ENCODE measurements around the gene GEN1.

GEN1 gene

DNA sequence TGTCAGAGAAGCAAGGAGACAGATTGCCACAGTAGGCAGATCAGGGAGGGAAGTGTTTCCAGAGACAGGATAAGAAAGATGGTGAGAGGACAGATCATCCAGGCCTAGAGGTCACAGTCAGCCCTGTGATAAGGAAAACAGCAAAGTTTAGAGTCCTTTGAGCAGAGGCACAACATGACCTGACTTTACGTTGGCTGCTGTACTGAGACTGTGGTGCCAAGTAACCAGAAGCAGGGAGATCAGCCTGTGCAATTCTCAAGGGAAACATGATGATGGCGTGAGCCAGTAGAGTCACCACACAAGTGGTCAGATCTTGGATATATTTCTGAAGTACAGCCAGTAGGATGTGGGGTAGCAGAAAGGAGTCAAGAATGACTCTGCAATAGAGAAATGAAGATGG is 44.0 kb upstream of the GEN1 start:
- Histone ChIP-seq H3K4me1 (ENCODE audit: insufficient read depth, low read length) (no peaks in the 10 kb centered on the region), H3K79me2 (ENCODE audit: insufficient read depth, low read length) (no peaks in the 10 kb centered on the region), H3K36me3 (ENCODE audit: insufficient read depth, low read length) (peaks cover 76% of the 10 kb centered on the region), H3K27me3 (ENCODE audit: insufficient read depth, low read length, poor library complexity) (no peaks in the 10 kb centered on the region), H3K9me3 (ENCODE audit: insufficient read depth, low read length, severe bottlenecking) (no peaks in the 10 kb centered on the region), H2AFZ (ENCODE audit: low read depth, low read length) (no peak overlapping the region), H3K4me2 (ENCODE audit: insufficient read depth, low read length) (no peak overlapping the region), H3K9ac (ENCODE audit: low read depth, low read length) (no peak overlapping the region), H4K20me1 (ENCODE audit: insufficient read depth, low read length) (no peaks in the 10 kb centered on the region), H3K27ac (ENCODE audit: low read length) (no peak overlapping the region), H3K4me3 (ENCODE audit: low read depth in 1 of 2, low read length in 2 of 2) (no peak overlapping the region)
- ATAC-seq (ENCODE audit: insufficient read depth, low read depth) (no peak), DNase-seq (no peak)
- no peak for TF ChIP-seq EZH2 (IDR thresholded peaks at IDR 0.05; ENCODE audit: borderline replicate concordance, low read depth, low read length, severe bottlenecking)
- TF ChIP-seq, protein P1, sequence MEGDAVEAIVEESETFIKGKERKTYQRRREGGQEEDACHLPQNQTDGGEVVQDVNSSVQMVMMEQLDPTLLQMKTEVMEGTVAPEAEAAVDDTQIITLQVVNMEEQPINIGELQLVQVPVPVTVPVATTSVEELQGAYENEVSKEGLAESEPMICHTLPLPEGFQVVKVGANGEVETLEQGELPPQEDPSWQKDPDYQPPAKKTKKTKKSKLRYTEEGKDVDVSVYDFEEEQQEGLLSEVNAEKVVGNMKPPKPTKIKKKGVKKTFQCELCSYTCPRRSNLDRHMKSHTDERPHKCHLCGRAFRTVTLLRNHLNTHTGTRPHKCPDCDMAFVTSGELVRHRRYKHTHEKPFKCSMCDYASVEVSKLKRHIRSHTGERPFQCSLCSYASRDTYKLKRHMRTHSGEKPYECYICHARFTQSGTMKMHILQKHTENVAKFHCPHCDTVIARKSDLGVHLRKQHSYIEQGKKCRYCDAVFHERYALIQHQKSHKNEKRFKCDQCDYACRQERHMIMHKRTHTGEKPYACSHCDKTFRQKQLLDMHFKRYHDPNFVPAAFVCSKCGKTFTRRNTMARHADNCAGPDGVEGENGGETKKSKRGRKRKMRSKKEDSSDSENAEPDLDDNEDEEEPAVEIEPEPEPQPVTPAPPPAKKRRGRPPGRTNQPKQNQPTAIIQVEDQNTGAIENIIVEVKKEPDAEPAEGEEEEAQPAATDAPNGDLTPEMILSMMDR (IDR thresholded peaks at IDR 0.05; ENCODE audit: borderline replicate concordance, extremely low read depth, low read length, poor library complexity, severe bottlenecking): no peak

DNA sequence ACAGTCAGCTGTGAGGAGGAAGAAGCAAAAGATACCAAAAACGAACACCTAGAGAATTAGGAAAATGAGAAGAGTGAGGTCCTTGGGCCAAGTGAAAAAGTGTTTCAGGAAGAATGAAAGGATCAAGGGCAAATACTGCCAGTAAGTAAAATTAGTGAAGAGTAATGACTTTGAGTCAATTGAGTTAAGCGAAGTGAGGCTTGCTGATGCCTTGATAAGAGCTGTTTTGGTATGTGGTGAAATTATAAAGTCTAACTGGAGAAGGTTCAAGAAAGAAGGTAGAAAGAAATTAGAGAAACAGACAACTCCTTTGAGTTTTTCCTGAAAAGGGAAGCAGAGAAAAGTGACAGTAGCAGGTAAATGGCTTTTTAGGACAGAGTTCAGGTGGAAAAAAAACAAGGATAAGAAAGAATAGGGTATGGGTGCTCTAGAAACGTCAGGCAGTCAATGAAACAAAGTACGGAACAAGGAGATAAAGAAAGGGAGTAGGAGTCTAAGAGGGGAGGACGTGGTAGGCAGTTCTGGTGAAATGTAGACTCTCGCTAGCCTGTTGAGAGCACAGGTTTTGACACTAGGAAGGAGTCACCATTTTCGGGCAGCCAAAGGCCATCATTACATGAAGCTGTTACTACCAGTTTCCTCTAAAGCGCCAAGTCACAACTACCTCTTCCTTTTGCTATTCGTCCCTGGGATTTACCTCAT is 43.2 kb upstream of the GEN1 start:
- Histone ChIP-seq H3K4me2 (ENCODE audit: insufficient read depth, low read length) (no peak overlapping the region), H3K27me3 (ENCODE audit: insufficient read depth, low read length, poor library complexity) (no peaks in the 10 kb centered on the region), H3K79me2 (ENCODE audit: insufficient read depth, low read length) (no peaks in the 10 kb centered on the region), H3K4me3 (ENCODE audit: low read depth in 1 of 2, low read length in 2 of 2) (no peak overlapping the region), H3K36me3 (ENCODE audit: insufficient read depth, low read length) (peaks cover 69% of the 10 kb centered on the region), H3K4me1 (ENCODE audit: insufficient read depth, low read length) (no peaks in the 10 kb centered on the region), H3K9ac (ENCODE audit: low read depth, low read length) (no peak overlapping the region), H3K27ac (ENCODE audit: low read length) (no peak overlapping the region), H3K9me3 (ENCODE audit: insufficient read depth, low read length, severe bottlenecking) (no peaks in the 10 kb centered on the region), H2AFZ (ENCODE audit: low read depth, low read length) (no peak overlapping the region), H4K20me1 (ENCODE audit: insufficient read depth, low read length) (no peaks in the 10 kb centered on the region)
- ATAC-seq (ENCODE audit: insufficient read depth, low read depth): no peak
- TF ChIP-seq, protein P1 (IDR thresholded peaks at IDR 0.05; ENCODE audit: borderline replicate concordance, extremely low read depth, low read length, poor library complexity, severe bottlenecking): no peak
- no peak for TF ChIP-seq EZH2 (IDR thresholded peaks at IDR 0.05; ENCODE audit: borderline replicate concordance, low read depth, low read length, severe bottlenecking)
- DNase-seq: no peak

DNA sequence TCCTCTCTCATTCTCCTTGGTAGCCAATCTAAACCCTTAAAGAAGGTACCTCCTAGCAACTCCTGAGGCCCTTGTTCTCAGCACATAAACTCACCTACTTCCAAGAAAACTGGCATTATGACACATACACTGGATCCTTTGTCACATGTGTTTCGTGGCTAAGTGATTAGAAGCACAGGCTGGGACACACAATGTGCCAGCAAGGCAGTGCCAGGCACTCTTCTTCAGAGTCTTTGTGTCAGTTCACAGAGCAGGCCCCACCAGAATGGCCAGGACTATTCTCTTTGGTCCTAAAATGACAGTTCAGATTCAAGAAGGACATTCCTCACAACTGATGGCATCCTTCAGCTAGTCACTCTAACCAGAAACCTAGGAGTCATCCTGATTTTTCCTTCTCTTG is 40.6 kb upstream of the GEN1 start:
- Histone ChIP-seq H3K4me1 (ENCODE audit: insufficient read depth, low read length) (no peaks in the 10 kb centered on the region), H3K79me2 (ENCODE audit: insufficient read depth, low read length) (no peaks in the 10 kb centered on the region), H3K9me3 (ENCODE audit: insufficient read depth, low read length, severe bottlenecking) (no peaks in the 10 kb centered on the region), H3K4me3 (ENCODE audit: low read depth in 1 of 2, low read length in 2 of 2) (no peak overlapping the region), H3K4me2 (ENCODE audit: insufficient read depth, low read length) (no peak overlapping the region), H3K9ac (ENCODE audit: low read depth, low read length) (no peak overlapping the region), H3K27ac (ENCODE audit: low read length) (no peak overlapping the region), H3K36me3 (ENCODE audit: insufficient read depth, low read length) (peaks cover 76% of the 10 kb centered on the region), H3K27me3 (ENCODE audit: insufficient read depth, low read length, poor library complexity) (no peaks in the 10 kb centered on the region), H4K20me1 (ENCODE audit: insufficient read depth, low read length) (no peaks in the 10 kb centered on the region), H2AFZ (ENCODE audit: low read depth, low read length) (no peak overlapping the region)
- ATAC-seq (ENCODE audit: insufficient read depth, low read depth) (no peak), DNase-seq (no peak)
- TF ChIP-seq, protein P1 (IDR thresholded peaks at IDR 0.05; ENCODE audit: borderline replicate concordance, extremely low read depth, low read length, poor library complexity, severe bottlenecking): no peak
- no peak for TF ChIP-seq EZH2 (IDR thresholded peaks at IDR 0.05; ENCODE audit: borderline replicate concordance, low read depth, low read length, severe bottlenecking)

All from DND-41 (cell line).